RWPE2 (cell line): ENCODE measurements around the gene SAMSN1.

Experiments used
- ATAC-seq: fragments of 200-7000 bp; cut with Tn5 transposase; 3 replicates; pipeline ENCODE4 v1.9.1; 2021; ENCODE audit warnings: low read depth
- DNase-seq: peaks from one replicate; pipeline ENCODE4 v3.0.0-alpha.2; 2020; ENCODE audit warnings: low spot score
- H3K27ac ChIP-seq: fragments of 450-650 bp; 2 replicates; pipeline ENCODE4 v1.5.1; 2017; ENCODE audit warnings: mild to moderate bottlenecking; ENCODE audit not compliant: poor library complexity, severe bottlenecking
- H3K27me3 ChIP-seq: fragments of 250-450 bp; sonication (Bioruptor Pico); 2 replicates; pipeline ENCODE4 v1.5.1; 2021; ENCODE audit warnings: mild to moderate bottlenecking, moderate library complexity; ENCODE audit not compliant: insufficient read depth, poor library complexity, severe bottlenecking
- H3K36me3 ChIP-seq: fragments of 250-450 bp; sonication (Bioruptor Pico); 2 replicates; pipeline ENCODE4 v1.5.1; 2020; ENCODE audit warnings: low read depth, mild to moderate bottlenecking, moderate library complexity
- H3K4me1 ChIP-seq: fragments of 250-450 bp; sonication (Bioruptor Pico); 2 replicates; pipeline ENCODE4 v1.5.1; 2021; ENCODE audit warnings: mild to moderate bottlenecking, moderate library complexity; ENCODE audit not compliant: insufficient read depth, poor library complexity, severe bottlenecking
- H3K4me3 ChIP-seq: fragments of 250-450 bp; sonication (Bioruptor Pico); 2 replicates; pipeline ENCODE4 v1.5.1; 2021; ENCODE audit warnings: mild to moderate bottlenecking, moderate library complexity; ENCODE audit not compliant: severe bottlenecking
- H3K9me3 ChIP-seq: fragments of 250-450 bp; sonication (Bioruptor Pico); 2 replicates; pipeline ENCODE4 v1.5.1; 2021; ENCODE audit warnings: mild to moderate bottlenecking, moderate library complexity; ENCODE audit not compliant: severe bottlenecking
- TF ChIP-seq, protein P1 (sequence below): fragments of 450-650 bp; IDR thresholded peaks from one replicate; pipeline ENCODE4 v1.5.1; 2017; ENCODE audit warnings: mild to moderate bottlenecking, moderate library complexity; ENCODE audit not compliant: poor library complexity, severe bottlenecking

The SAMSN1 gene

DNA sequence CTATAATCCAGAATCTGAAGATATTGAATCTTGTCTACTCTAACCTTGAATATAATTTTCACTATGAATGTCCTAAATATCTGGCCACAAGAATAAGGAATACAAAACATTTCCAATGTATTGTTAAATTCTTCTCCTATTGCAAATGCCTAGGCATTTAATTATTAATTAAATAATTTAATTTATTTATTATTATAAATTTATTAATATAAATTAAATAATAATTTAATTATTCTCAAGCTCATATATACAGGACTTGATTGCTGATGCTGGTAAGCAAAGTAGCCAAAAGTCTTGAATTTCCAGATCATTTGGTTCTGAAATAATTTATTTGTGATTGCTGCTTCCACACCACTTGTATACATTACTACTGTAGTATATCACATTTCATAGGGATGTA lies 71.1 kb downstream of the SAMSN1 start:
- no peaks in the 10 kb centered on the region for H3K27me3 ChIP-seq
- no peaks in the 10 kb centered on the region for H3K36me3 ChIP-seq
- no peaks in the 10 kb centered on the region for H3K9me3 ChIP-seq
- DNase-seq (no peak), ATAC-seq (no peak)
- TF ChIP-seq, protein P1, sequence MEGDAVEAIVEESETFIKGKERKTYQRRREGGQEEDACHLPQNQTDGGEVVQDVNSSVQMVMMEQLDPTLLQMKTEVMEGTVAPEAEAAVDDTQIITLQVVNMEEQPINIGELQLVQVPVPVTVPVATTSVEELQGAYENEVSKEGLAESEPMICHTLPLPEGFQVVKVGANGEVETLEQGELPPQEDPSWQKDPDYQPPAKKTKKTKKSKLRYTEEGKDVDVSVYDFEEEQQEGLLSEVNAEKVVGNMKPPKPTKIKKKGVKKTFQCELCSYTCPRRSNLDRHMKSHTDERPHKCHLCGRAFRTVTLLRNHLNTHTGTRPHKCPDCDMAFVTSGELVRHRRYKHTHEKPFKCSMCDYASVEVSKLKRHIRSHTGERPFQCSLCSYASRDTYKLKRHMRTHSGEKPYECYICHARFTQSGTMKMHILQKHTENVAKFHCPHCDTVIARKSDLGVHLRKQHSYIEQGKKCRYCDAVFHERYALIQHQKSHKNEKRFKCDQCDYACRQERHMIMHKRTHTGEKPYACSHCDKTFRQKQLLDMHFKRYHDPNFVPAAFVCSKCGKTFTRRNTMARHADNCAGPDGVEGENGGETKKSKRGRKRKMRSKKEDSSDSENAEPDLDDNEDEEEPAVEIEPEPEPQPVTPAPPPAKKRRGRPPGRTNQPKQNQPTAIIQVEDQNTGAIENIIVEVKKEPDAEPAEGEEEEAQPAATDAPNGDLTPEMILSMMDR = no peak
- H3K4me1 ChIP-seq = no peaks in the 10 kb centered on the region
- no peak overlapping the region for H3K27ac ChIP-seq
- no peak overlapping the region for H3K4me3 ChIP-seq

DNA sequence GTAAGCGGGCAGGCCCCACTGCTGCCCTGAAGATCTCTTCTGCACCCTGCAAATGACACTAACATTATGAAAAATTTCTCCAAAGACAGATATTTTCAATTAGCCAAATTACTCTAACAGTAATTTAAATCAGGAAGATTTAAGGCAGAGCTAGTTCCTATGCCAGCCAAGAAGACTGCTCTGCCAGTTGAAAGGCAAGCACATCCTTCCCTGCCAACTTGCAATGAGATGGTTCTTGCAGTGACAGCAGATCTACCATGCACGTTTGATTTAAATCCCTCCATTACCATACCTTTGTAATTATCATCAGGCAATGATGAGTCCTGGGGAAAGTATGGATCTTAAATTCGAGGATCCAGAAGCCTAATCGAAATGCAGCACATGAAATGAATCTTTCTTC lies 76.5 kb downstream of the SAMSN1 start:
- no peaks in the 10 kb centered on the region for H3K27me3 ChIP-seq
- no peak overlapping the region for H3K4me3 ChIP-seq
- H3K4me1 ChIP-seq = no peaks in the 10 kb centered on the region
- ATAC-seq = no peak
- no peaks in the 10 kb centered on the region for H3K36me3 ChIP-seq
- no peaks in the 10 kb centered on the region for H3K9me3 ChIP-seq
- TF ChIP-seq, protein P1 = no peak
- no peak overlapping the region for H3K27ac ChIP-seq
- DNase-seq = no peak

DNA sequence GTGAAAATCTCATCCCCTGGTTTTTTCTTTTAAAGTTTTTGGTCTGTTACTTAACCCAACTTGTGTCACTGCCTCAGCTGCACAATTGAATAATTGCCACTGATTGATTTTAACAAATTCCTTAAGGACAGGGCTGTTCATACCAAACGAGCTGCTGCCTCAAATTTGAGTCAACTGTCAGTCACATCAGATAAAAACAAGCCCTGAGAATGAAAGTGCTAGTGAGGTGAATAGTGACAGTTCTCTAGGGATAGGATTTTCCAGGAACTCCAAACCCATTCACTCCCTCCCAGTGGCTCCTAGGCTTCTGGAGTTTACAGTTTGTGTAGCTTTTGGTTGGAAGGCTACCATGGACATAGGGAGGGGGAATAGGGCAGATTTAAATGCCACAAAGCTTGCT lies 79.4 kb downstream of the SAMSN1 start:
- Histone ChIP-seq H3K27me3 (no peaks in the 10 kb centered on the region), H3K27ac (no peak overlapping the region), H3K9me3 (no peaks in the 10 kb centered on the region), H3K36me3 (no peaks in the 10 kb centered on the region), H3K4me1 (no peaks in the 10 kb centered on the region), H3K4me3 (no peak overlapping the region)
- no peak for DNase-seq
- no peak for ATAC-seq
- TF ChIP-seq, protein P1 = no peak

DNA sequence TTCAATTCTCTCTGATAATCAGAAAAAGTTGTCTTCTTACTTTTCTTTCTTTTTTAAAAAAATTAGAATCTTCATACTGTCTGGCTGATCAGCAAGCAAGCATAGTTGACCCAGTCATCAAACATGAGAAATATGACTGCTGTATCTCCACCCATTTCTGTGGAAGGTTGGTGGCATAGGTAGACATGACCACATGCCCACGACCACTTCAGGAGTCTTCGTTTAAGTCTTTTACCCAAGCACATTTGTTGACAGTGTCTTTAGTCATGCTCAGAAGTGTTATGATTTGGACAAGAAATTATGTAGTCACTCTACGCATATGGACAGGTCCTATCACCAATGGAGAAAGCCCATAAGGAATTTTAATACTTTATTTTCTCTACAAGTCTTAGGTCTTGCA lies 88.4 kb downstream of the SAMSN1 start:
- TF ChIP-seq, protein P1 = no peak
- Histone ChIP-seq H3K27me3 (no peaks in the 10 kb centered on the region), H3K4me1 (no peaks in the 10 kb centered on the region), H3K9me3 (no peaks in the 10 kb centered on the region), H3K36me3 (no peaks in the 10 kb centered on the region), H3K27ac (no peak overlapping the region), H3K4me3 (no peak overlapping the region)
- no peak for DNase-seq
- ATAC-seq = no peak

DNA sequence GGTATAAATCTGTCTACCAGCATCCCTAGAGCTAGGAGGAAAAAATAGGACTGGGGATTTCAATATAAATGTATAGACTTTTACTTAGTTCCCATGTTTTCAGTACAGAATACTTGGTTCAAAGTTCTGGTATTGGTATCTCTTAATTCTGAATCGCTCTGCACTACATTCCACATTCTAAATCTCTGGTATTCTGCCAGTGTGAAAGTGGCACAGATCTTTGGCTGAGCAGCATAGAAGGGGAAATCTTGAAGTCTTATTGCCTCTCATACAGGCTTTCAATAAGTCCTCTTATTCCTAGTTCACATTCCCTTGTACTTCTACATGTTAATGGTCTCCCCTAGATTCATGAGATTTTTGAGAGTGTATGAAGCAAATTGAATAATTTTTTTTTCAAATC lies 89.2 kb downstream of the SAMSN1 start:
- no peak overlapping the region for H3K4me3 ChIP-seq

More for the DNA sequence above, 89.2 kb downstream of the SAMSN1 start:
- no peak for ATAC-seq
- Histone ChIP-seq H3K27ac (no peak overlapping the region), H3K4me1 (no peaks in the 10 kb centered on the region), H3K9me3 (no peaks in the 10 kb centered on the region), H3K27me3 (no peaks in the 10 kb centered on the region), H3K36me3 (no peaks in the 10 kb centered on the region)
- TF ChIP-seq, protein P1 = no peak
- no peak for DNase-seq
